K562 (cell line): Measurements from ENCODE around the gene POLRMT. TPM values are rescaled to one million over a fixed set of nuclear protein-coding genes. Genes with fewer than 3 reads are reported as not detected.

ENCODE experiments used
- ETV5 ChIP-seq: sonication (generic); formaldehyde crosslinking; IDR thresholded peaks from 2 replicates; pipeline ENCODE4 v1.4.0; 2020; ENCODE audit warnings: low read depth, mild to moderate bottlenecking, missing genetic modification reagents
- MYBL2 ChIP-seq, 2 experiments: fragments of 450-650 bp in 1 of 2; sonication (generic) in 1 of 2; formaldehyde crosslinking in 1 of 2; IDR thresholded peaks; 2 replicates each; pipeline versions ENCODE4 v1.6.1 to v1.8.1; 2017 to 2022; ENCODE audit warnings: borderline replicate concordance in 1 of 2, inconsistent platforms in 1 of 2, low read depth in 1 of 2, mild to moderate bottlenecking in 1 of 2, missing genetic modification reagents in 1 of 2, moderate library complexity in 1 of 2
- PHB ChIP-seq: fragments of 250-450 bp; sonication (Bioruptor Pico); IDR thresholded peaks from 2 replicates; pipeline ENCODE4 v1.5.0; 2021
- RCOR1 ChIP-seq, 2 experiments: IDR thresholded peaks; 2 replicates each; pipeline ENCODE4 v1.6.1; 2012; ENCODE audit warnings: low read depth in 2 of 2, low read length in 2 of 2, borderline replicate concordance in 1 of 2, improper control_type of control experiment in 1 of 2
- ZC3H11A ChIP-seq: IDR thresholded peaks from 2 replicates; pipeline ENCODE4 v1.6.1; 2012; ENCODE audit warnings: low read depth, low read length, improper control_type of control experiment
- polyA plus RNA-seq, 8 experiments: library from polyadenylated mRNA; depleted of rRNA in 4 of 8; stranded (reverse) in 5 of 8; unstranded in 3 of 8; fragments of >200 nt; fragmentation: Nextera tagmentation in 2 of 8; fragmentation: Illumina TruSeq in 1 of 8; extraction: Ambion mirVana in 2 of 8; extraction: Trizol in 1 of 8; gene quantifications; 2 replicates each; pipeline versions ENCODE4 v1.2.1 to v1.2.3, GENCODE V29; 2011 to 2014; ENCODE audit warnings: inconsistent platforms in 1 of 8, missing spikeins in 1 of 8
- total RNA-seq, 7 experiments: library from RNA; depleted of rRNA in 6 of 7; stranded (reverse); fragments of >200 nt in 6 of 7; fragmentation: Illumina TruSeq in 2 of 7; extraction: Trizol in 2 of 7; gene quantifications; 2 replicates each; pipeline versions ENCODE4 v1.2.1 to v1.2.3, GENCODE V29; 2011 to 2021; ENCODE audit warnings: low replicate concordance in 1 of 7
- TF ChIP-seq, protein P1 (sequence below): fragments of 450-650 bp; IDR thresholded peaks from 2 replicates; pipeline ENCODE4 v1.6.1; 2016; ENCODE audit warnings: mild to moderate bottlenecking, moderate library complexity
- TF ChIP-seq, protein P2 (sequence below): fragments of 150-350 bp; conservative IDR thresholded peaks from 2 replicates; pipeline ENCODE4 v1.6.1; 2014; ENCODE audit warnings: low read length
- TF ChIP-seq, protein P3 (sequence below), 2 experiments: IDR thresholded peaks; 2 replicates each; pipeline ENCODE4 v1.6.1; 2012; ENCODE audit warnings: improper control_type of control experiment in 2 of 2, low read depth in 2 of 2, low read length in 2 of 2, borderline replicate concordance in 1 of 2

POLRMT gene
- total and polyA plus RNA-seq, 9 of the 15 experiments (the other 6 are each of a cell fraction or from before 2014, with no cell fraction given), result 30.3 to 144 (median 68.0) TPM

DNA sequence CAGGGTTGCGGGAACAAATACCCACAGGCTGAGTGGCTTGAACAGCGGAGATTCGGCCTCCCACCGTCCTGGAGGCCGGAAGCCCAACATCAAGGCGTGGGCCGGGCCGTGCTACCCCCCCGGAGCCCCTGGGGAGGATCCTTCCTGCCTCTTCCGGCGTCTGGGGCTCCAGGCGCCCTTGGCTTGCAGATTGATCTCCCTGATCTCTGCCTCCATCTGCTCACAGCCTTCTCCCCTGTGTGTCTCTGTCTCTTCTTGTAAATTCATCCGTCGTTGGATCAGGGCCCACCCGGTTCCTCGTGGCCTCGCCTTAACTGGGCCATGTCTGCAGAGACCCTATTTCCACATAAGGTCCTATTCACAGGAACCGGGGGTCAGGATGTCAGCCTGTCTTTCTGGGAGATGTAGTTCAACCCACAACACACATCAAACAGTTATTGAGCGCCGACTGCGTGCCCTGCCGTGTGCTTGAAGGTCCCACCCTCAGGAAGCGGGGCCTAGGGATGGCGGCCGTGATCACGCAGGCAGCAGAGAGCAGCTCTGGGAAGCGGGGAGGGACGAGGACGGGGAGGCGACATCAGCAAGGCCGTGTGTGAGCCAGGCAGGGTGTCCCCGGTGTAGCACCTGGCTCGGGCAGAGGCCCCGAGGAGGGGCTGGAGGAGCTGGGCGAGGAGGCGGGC lies 22.4 kb downstream of the POLRMT start (continued):
- no peak for TF ChIP-seq MYBL2 (IDR thresholded peaks at IDR 0.05; ENCODE audit: low read depth)
- TF ChIP-seq MYBL2 (CRISPR knock-in tag; IDR thresholded peaks at IDR 0.05; ENCODE audit: borderline replicate concordance), result no peak
- no peak for TF ChIP-seq ZC3H11A
- no peak for TF ChIP-seq PHB
- TF ChIP-seq, protein P1, sequence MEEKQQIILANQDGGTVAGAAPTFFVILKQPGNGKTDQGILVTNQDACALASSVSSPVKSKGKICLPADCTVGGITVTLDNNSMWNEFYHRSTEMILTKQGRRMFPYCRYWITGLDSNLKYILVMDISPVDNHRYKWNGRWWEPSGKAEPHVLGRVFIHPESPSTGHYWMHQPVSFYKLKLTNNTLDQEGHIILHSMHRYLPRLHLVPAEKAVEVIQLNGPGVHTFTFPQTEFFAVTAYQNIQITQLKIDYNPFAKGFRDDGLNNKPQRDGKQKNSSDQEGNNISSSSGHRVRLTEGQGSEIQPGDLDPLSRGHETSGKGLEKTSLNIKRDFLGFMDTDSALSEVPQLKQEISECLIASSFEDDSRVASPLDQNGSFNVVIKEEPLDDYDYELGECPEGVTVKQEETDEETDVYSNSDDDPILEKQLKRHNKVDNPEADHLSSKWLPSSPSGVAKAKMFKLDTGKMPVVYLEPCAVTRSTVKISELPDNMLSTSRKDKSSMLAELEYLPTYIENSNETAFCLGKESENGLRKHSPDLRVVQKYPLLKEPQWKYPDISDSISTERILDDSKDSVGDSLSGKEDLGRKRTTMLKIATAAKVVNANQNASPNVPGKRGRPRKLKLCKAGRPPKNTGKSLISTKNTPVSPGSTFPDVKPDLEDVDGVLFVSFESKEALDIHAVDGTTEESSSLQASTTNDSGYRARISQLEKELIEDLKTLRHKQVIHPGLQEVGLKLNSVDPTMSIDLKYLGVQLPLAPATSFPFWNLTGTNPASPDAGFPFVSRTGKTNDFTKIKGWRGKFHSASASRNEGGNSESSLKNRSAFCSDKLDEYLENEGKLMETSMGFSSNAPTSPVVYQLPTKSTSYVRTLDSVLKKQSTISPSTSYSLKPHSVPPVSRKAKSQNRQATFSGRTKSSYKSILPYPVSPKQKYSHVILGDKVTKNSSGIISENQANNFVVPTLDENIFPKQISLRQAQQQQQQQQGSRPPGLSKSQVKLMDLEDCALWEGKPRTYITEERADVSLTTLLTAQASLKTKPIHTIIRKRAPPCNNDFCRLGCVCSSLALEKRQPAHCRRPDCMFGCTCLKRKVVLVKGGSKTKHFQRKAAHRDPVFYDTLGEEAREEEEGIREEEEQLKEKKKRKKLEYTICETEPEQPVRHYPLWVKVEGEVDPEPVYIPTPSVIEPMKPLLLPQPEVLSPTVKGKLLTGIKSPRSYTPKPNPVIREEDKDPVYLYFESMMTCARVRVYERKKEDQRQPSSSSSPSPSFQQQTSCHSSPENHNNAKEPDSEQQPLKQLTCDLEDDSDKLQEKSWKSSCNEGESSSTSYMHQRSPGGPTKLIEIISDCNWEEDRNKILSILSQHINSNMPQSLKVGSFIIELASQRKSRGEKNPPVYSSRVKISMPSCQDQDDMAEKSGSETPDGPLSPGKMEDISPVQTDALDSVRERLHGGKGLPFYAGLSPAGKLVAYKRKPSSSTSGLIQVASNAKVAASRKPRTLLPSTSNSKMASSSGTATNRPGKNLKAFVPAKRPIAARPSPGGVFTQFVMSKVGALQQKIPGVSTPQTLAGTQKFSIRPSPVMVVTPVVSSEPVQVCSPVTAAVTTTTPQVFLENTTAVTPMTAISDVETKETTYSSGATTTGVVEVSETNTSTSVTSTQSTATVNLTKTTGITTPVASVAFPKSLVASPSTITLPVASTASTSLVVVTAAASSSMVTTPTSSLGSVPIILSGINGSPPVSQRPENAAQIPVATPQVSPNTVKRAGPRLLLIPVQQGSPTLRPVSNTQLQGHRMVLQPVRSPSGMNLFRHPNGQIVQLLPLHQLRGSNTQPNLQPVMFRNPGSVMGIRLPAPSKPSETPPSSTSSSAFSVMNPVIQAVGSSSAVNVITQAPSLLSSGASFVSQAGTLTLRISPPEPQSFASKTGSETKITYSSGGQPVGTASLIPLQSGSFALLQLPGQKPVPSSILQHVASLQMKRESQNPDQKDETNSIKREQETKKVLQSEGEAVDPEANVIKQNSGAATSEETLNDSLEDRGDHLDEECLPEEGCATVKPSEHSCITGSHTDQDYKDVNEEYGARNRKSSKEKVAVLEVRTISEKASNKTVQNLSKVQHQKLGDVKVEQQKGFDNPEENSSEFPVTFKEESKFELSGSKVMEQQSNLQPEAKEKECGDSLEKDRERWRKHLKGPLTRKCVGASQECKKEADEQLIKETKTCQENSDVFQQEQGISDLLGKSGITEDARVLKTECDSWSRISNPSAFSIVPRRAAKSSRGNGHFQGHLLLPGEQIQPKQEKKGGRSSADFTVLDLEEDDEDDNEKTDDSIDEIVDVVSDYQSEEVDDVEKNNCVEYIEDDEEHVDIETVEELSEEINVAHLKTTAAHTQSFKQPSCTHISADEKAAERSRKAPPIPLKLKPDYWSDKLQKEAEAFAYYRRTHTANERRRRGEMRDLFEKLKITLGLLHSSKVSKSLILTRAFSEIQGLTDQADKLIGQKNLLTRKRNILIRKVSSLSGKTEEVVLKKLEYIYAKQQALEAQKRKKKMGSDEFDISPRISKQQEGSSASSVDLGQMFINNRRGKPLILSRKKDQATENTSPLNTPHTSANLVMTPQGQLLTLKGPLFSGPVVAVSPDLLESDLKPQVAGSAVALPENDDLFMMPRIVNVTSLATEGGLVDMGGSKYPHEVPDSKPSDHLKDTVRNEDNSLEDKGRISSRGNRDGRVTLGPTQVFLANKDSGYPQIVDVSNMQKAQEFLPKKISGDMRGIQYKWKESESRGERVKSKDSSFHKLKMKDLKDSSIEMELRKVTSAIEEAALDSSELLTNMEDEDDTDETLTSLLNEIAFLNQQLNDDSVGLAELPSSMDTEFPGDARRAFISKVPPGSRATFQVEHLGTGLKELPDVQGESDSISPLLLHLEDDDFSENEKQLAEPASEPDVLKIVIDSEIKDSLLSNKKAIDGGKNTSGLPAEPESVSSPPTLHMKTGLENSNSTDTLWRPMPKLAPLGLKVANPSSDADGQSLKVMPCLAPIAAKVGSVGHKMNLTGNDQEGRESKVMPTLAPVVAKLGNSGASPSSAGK, result peak; percentile 86
- TF ChIP-seq, protein P2, sequence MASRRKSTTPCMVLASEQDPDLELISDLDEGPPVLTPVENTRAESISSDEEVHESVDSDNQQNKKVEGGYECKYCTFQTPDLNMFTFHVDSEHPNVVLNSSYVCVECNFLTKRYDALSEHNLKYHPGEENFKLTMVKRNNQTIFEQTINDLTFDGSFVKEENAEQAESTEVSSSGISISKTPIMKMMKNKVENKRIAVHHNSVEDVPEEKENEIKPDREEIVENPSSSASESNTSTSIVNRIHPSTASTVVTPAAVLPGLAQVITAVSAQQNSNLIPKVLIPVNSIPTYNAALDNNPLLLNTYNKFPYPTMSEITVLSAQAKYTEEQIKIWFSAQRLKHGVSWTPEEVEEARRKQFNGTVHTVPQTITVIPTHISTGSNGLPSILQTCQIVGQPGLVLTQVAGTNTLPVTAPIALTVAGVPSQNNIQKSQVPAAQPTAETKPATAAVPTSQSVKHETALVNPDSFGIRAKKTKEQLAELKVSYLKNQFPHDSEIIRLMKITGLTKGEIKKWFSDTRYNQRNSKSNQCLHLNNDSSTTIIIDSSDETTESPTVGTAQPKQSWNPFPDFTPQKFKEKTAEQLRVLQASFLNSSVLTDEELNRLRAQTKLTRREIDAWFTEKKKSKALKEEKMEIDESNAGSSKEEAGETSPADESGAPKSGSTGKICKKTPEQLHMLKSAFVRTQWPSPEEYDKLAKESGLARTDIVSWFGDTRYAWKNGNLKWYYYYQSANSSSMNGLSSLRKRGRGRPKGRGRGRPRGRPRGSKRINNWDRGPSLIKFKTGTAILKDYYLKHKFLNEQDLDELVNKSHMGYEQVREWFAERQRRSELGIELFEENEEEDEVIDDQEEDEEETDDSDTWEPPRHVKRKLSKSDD, result no peak
- TF ChIP-seq, protein P3, sequence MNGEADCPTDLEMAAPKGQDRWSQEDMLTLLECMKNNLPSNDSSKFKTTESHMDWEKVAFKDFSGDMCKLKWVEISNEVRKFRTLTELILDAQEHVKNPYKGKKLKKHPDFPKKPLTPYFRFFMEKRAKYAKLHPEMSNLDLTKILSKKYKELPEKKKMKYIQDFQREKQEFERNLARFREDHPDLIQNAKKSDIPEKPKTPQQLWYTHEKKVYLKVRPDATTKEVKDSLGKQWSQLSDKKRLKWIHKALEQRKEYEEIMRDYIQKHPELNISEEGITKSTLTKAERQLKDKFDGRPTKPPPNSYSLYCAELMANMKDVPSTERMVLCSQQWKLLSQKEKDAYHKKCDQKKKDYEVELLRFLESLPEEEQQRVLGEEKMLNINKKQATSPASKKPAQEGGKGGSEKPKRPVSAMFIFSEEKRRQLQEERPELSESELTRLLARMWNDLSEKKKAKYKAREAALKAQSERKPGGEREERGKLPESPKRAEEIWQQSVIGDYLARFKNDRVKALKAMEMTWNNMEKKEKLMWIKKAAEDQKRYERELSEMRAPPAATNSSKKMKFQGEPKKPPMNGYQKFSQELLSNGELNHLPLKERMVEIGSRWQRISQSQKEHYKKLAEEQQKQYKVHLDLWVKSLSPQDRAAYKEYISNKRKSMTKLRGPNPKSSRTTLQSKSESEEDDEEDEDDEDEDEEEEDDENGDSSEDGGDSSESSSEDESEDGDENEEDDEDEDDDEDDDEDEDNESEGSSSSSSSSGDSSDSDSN (IDR thresholded peaks at IDR 0.05; ENCODE audit: borderline replicate concordance in 1 of 2, low read depth in 2 of 2, low read length in 2 of 2), result 0 out of 4 replicates have a peak, but pooled peaks of 1 of the 2 experiments have one; percentile 58
- peak; percentile 63; the same call in 1 of the 2 replicates for TF ChIP-seq ETV5 (CRISPR knock-in tag)
- TF ChIP-seq RCOR1 (IDR thresholded peaks at IDR 0.05; ENCODE audit: borderline replicate concordance in 1 of 2, low read depth in 2 of 2, low read length in 2 of 2), result 0 out of 4 replicates have a peak, but pooled peaks of 1 of the 2 experiments have one; percentile 15
